Fibroblast of villous mesenchyme (primary cell): ENCODE data around the gene ARID4B. TPM values are rescaled to one million over a fixed set of nuclear protein-coding genes. Genes with fewer than 3 reads are reported as not detected.
A peak's percentile ranks its signal among the peaks of the same experiment; 100 is the strongest.
"Not testable (repeated sequence)": the region's sequence is repeated elsewhere in the genome, so short reads cannot be mapped to it uniquely, and the experiment has no call there.

Source experiments
- DNase-seq: peaks from one replicate; pipeline ENCODE4 v3.0.0-alpha.2; 2010; ENCODE audit warnings: low read depth
- H3K4me3 ChIP-seq: 2 replicates; pipeline ENCODE4 v1.5.1; 2011; ENCODE audit warnings: low read depth, mild to moderate bottlenecking, low read length
- CTCF ChIP-seq: IDR thresholded peaks from 2 replicates; pipeline ENCODE4 v1.5.1; 2012; ENCODE audit warnings: low read depth, mild to moderate bottlenecking, low read length; ENCODE audit not compliant: insufficient read depth
- total RNA-seq: library from RNA; depleted of rRNA; stranded (reverse); fragments of >200 nt; gene quantifications from 2 replicates; pipeline ENCODE4 v1.2.3, GENCODE V29; 2012

ARID4B gene
- total RNA-seq, 1 donor: 40.2 TPM

DNA sequence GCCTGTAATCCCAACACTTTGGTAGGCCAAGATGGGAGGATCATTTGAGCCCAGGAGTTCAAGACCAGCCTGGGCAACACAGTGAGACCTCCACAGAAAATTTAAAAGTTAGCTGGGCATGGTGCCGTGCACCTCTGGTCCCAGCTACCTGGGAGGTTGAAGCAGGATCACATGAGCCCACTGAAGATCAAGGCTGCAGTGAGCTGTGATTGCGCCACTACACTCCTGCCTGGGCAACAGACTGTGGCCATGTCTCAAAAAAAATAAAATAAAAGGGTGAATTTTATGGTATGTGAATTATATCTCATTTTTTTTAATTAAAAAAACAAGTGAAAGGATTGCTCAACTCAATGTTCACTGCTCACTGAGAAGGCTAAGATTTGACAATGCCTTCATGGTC, 8.7 kb downstream of the ARID4B start:
- no peak overlapping the region for H3K4me3 ChIP-seq
- no peak for DNase-seq
- no peak for TF ChIP-seq CTCF

GRCh38 chr1:235317168-235317567, 10.8 kb downstream of the ARID4B start:
- TF ChIP-seq CTCF: no peak
- no peak overlapping the region for H3K4me3 ChIP-seq
- no peak for DNase-seq

- H3K4me3 ChIP-seq: no peak overlapping the region
- no peak for DNase-seq
- no peak for TF ChIP-seq CTCF
Observed at GRCh38 chr1:235315735-235316134, 12.2 kb downstream of the ARID4B start.

DNA sequence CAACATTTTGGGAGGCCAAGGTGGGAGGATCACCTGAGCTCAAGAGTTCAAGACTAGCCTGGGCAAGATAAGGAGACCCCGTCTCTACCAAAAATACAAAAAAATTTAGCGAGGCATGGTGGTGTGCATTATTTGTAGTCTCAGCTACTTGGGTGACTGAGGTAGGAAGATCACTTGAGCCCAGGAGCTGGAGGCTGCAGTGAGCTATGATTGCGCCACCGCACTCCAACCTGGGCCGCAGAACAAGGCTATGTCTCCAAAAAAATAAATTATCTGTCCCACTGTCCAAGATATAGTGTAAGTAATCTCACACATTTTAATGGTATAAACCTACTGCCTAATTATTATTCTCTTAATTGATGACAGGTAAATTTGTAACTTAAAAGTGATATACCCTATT, 12.8 kb downstream of the ARID4B start:
- no peak for TF ChIP-seq CTCF
- no peak overlapping the region for H3K4me3 ChIP-seq
- DNase-seq: no peak

GRCh38 chr1:235313931-235314678, 13.9 kb downstream of the ARID4B start:
- no peak for TF ChIP-seq CTCF
- peak overlapping the region; percentile 26 for H3K4me3 ChIP-seq
- DNase-seq: peak; percentile 55

GRCh38 chr1:235313262-235313661, 14.7 kb downstream of the ARID4B start:
- H3K4me3 ChIP-seq: no peak overlapping the region
- no peak for TF ChIP-seq CTCF
- no peak for DNase-seq

- H3K4me3 ChIP-seq, DNase-seq: not testable (repeated sequence)
Observed at GRCh38 chr1:235309206-235309605, 18.8 kb downstream of the ARID4B start.
